GM08714 (cell line): ENCODE results near the gene JTB.

ENCODE experiments used
- H3K4me3 ChIP-seq: fragments of 200-500 bp; sonication (Bioruptor generic); 2 replicates; pipeline ENCODE4 v1.5.1; 2014; ENCODE audit warnings: mild to moderate bottlenecking, low read length, inconsistent platforms
- ZNF274 ChIP-seq: IDR thresholded peaks from 2 replicates; pipeline ENCODE4 v1.6.1; 2012; ENCODE audit warnings: mild to moderate bottlenecking, low read depth, low read length

JTB gene

DNA sequence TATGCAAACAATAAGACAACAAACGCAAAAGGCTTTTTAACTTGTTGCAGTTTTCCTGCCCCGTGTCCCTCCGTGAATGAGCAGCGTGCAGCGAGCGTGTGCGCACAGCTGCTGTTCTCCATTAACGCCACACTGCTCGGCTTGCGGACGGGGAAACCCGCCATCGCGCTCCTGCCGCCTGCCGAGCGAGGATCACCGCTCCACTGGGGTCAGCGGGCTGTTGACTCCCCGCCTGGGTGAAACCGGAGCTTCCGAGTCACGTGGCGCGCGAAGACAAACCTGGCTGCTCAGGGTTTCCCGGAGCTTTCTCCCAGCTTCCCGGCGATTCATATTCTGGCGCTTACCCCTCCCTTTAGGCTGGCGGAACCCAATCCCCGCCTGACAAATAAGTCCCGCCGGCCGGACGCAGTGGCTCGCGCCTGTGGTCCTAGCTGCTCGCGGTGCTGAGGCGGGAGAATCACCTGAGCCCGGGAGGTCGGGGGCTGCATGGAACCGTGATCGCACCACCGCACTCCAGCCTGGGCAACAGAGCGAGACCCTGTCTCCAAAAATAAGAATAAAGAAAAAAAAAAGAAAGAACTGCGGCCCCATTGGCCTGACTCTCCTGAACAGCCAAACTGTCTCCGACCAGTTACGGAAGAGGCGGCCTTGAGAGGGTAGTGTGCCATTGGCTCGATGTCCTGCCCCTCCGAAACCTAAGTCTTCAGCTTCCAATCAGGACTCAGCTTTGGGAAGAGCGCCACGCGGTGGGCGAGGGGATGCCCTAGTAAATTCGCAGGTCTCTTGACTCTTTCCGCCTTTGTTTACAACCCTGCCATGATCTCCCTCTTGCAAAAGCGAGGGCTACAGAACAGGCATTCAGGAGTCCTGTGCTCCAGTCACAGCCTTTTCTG, 10.1 kb downstream of the JTB start, which contains the start of gene CREB3L4:
Gene CREB3L4, plus strand, starts transcription at position 796 of the 893 bp plus-strand sequence. CDS start 624 bp downstream, outside the sequence.
- no peak for TF ChIP-seq ZNF274
- H3K4me3 ChIP-seq, result peak within 1 kb of the TSS; percentile 70

DNA sequence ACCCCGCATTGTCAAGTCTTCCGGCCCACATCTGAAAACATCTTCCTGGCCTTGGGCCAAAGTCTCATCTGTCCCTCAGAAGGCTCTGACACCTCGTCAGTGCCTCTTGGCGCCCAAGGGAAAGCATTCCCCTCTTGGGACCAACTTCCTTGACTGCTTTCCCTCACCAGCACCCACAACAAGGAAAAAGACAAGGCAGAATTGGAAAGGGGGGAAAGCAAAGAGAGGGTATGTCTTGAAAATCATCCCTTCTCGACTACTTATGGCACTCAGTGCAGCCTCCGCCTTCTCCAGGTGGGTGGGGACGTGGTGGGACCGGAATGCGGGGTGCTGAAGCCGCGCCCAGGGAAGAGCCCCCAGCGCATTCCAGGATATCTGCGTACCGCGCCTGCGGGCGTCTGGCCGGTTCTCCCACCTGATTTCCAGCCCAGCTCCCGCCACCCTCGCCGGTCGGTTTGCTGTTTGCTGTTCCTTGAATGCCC, 13.6 kb downstream of the JTB start:
- TF ChIP-seq ZNF274, result no peak
- H3K4me3 ChIP-seq, result peak overlapping the region; percentile 90

DNA sequence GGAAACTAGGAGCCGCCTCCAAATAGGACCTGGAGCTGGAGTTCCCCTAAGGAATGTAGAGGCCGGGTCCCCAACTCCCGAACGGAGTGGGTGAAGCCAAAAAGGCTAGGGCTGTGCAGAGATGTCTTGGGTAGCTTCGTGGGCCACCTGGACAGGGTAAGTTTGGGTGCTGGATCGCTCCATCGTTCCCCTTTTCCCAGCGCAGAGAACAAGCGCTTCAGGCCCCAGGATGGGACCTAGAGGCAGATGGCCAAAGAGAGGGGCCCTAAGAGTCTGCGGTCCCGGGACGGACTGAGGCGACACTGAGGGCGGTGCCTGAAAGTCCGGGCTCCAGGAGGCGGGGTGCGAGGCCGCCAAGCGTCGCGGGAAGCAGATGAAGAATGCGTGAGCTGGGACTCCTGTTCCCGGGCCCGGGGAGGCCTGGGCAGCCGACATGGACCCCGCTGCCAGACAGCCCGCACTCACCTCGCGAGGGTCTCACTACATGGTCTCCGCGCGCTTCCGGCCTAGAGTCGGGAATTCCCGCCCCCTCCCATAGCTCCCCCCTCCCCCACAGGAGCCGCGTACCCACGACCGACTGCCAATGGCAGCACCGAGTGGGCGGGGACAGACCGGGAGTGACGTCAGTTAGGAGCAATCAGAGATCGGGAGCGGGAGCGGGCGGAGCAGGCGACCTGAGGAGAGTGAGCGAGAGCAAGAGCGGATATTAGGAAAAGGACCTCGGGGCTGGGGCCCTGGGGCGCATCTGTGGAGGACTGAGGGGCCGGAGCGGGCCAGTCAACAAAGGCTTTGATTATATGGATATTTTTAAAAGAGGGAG, 14.2 kb downstream of the JTB start, which contains the start of gene SLC39A1:
Gene SLC39A1, minus strand, starts transcription at position 508 of the 820 bp plus-strand sequence. CDS start 822 bp downstream, outside the sequence.
- no peak for TF ChIP-seq ZNF274
- H3K4me3 ChIP-seq, result peak within 1 kb of the TSS; percentile 90

DNA sequence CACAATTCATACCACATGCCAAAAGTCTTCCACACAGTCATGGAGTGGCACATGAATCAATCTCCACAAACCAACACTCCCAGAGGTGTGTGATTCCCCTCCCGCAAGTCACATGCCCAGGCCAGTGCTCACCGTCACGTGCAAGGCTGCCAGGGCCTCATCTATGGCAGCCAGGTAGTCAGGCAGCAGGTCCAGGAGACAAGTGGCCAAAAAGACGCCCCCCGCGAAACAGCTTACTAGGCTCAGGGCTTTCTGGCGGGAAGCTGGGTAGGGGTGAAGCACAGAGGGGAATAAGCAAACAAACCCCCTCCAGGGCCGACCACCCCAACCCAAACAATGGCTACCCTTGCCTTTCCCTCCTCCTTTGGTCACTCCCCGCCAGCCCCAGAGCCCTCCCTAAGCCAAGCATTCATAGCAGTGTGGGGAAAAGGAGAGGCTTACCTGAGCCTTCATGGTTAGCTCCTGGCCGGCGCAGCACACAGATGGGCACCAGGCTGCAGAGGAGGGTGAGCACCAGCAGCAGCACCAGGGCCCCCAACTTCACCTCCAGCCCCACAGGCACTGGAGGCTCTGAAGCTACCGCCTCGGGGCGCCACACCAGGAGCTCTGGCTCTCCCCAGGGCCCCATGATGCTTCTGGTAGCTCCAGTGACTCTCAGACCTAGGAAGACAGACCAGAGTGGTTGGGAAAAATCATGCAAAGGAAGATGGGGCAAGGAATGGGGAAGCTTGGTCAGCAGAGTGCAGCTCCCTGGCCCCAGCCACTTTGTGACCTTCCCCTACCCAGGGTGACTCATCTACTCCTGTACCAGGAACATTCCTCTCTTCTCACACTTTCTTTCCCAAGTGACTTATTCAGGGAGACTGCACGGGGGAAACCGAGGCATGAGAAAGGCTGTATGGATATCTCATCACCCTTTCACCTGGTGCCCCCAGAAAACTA, 15.1 kb downstream of the JTB start:
- peak overlapping the region; percentile 90 for H3K4me3 ChIP-seq
- TF ChIP-seq ZNF274, result no peak

DNA sequence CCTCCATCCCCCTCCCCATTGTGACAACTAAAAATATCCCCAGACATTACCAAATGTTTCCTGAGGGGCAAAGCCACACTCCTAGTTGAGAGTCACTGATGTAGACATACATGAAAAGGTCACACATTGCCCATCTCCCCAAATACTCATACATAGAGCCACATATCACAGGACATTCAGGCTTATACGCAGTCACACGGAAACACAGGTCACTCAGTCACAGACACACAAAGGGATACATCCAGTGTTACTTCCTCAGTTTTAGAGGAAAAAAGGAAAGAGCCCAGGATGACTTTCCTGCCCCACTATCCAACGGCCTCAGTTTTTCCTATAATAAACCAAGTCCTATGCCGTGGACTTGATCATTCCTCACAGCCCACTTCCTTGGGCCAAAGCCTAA, 16.1 kb downstream of the JTB start:
- H3K4me3 ChIP-seq, result peak overlapping the region; percentile 90; the same call in 1 of the 2 replicates
- TF ChIP-seq ZNF274, result no peak

DNA sequence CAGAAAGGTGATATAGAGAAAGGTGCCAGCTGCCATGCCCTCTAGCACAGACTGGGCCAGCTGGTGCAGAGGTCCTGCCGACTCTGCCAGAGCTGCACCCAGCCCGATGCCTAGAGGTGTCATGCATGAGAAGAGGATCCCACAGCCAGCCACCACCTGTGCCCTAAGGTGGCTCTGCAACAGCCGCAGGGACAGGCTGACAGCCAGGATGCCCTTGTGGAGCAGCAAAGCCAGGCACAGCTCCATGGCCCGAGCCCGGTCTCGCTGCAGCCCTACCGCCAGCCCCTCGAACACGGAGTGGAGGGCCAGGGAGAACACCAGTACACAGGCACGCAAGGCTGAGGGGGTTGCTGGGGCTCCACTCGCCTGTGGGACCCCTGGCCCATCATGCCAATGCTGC, 17.3 kb downstream of the JTB start:
- H3K4me3 ChIP-seq, result no peak overlapping the region
- no peak for TF ChIP-seq ZNF274

DNA sequence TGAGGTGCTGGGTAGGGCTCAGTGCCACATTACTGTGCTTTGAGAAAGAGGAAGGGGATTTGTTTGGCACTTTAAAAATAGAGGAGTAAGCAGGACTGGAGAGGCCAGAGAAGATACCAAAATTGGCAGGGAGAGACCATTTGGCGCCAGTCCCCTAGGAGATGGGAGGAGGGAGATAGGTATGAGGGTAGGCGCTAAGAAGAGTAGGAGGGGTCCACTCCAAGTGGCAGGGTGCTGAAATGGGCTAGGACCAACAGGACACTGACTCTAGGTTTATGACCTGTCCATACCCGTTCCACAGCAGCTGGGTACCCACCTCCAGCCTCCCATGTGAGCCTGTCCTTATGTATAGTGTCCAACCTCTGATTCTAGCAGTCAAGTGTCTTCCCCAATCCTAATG, 18.0 kb downstream of the JTB start:
- no peak overlapping the region for H3K4me3 ChIP-seq
- TF ChIP-seq ZNF274, result no peak

DNA sequence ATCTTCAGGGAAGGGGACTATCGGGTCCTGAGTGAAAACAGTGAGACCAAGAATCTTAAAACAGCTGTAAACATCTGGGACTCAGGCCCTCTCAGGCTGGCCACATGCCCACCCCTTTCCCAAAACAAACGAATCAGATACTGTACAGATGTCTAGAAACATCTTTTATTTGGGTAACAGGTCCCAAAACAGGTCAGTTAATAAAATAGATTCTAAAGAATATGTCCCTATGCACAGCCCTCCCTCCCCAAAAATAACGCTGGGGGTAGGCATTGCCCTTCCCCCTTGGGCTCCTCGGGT, 18.6 kb downstream of the JTB start:
- no peak overlapping the region for H3K4me3 ChIP-seq
- TF ChIP-seq ZNF274, result no peak

DNA sequence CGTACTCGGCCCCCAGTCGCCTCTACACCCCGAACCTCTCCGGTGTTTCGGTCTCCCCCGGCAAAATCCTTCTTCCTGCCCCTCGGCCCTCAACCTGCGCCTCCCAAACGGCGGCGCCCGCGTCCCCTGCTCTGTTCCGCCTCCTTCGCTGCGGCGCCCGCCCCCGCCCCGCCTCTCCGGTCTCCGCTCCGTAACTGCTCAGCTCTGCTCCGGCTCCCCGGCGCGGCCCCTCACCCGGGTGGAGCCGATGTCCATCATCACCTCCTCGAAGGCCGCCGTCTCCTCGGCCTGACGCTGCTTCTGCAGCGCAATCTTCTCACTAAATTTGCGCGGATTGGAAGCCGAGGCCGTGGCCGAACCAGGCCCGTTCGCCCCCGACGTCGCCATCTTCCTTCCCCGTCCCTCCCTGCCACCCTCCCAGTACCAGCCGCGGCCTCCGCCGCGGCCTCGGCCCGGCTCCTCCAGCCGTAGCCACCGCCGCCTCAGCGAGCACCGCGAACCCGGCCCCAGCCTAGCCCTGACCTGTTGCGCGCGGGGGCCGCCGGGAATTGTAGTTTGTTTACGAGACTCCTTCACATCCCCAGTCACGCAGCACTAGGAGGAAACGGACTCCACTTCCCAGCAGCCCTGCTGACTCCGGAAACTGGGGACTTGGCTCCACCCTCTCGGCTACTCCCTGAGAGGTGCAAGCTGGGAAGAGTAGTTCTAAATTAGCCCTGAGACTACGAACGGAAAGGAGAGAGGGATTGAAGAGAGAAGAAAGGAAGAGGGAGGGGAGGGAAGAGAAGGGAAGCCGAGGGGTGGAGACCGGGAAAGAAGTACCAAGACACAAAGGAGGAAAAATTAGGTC, 19.1 kb downstream of the JTB start, which contains the start of gene CRTC2:
Gene CRTC2, minus strand, starts transcription at position 502 of the 850 bp plus-strand sequence. Its CDS starts 115 bp downstream, at position 387.
- peak within 1 kb of the TSS; percentile 82 for H3K4me3 ChIP-seq
- no peak for TF ChIP-seq ZNF274

DNA sequence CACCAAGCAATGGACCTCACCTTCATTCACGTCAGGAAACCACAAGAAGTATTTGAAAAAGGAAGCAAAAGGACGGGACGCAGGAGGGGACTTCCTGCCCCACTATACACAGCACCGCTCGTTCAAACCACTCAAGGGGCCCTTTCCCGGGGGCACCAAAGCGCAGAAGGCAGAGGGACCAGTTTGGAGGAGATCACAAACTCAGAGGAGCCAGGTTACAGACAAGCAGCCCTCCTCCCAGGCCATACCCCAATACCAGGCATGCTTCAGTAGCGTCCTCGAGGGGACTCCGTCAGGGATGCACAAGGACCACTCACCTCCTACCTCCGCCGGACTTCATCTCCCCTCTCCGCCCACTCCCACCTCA, 19.7 kb downstream of the JTB start:
- peak overlapping the region; percentile 82 for H3K4me3 ChIP-seq
- no peak for TF ChIP-seq ZNF274

DNA sequence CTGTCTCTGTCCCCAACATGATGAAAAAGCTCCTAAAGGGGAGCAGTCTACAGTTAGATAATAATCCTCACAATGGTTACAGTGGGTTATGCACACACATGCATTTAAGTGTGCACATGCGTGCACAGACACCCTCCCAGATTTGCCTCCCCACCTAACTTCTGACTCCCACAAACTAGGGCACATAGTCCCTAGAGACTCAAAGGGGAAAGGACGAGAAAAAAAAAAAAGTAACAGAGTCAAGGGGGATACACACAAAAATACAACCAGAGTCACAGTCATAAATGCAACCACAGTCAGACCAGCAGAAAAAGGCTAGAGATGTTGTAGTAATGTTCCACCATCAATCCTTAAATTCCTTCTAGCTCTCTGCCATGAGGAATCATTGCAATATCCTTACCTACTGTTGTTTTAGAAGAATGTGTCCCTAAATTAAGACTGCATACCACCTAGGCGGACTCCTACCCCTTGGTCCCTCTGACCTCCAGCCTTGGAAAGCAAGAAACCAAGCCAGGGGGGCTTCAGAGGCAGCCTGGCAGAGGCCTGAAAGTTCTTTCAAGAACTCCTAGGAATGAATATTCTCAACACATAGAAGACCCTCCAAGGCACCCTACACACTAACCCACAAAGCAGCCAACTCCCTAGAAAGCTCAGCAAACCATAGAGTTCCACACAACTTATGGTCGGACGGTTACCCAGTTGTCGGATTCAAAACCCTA, 20.3 kb downstream of the JTB start:
- H3K4me3 ChIP-seq, result peak overlapping the region; percentile 82
- no peak for TF ChIP-seq ZNF274

DNA sequence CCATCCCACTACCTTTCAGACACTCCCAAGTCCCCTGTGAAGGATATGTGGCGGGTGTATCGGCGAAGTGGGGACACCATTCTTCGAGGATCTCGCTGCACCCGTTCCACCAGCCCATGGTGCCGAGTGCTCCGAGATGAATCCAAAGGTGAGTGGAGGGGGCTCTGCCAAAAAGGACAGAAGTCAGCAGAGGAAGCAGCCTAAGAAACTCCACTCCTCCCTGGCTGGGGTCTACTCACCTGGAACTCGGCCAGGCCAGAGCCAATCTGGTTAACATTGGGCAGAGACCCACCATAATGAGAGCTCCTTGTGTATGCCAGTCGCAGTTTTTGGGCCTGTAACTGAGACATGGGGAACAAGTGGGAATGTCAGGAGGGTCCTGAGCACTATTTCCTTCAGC, 22.6 kb downstream of the JTB start:
- no peak overlapping the region for H3K4me3 ChIP-seq
- TF ChIP-seq ZNF274, result no peak
